TTC549 (cell line): ENCODE measurements around the gene CAMTA1.

ENCODE experiments used
- FAIRE-seq: peaks from 2 replicates; lab custom pipeline; 2012; peaks lifted over from hg19 to GRCh38; lab: Jason Lieb, UNC

The CAMTA1 gene

GRCh38 chr1:7580923-7581753 is 795.9 kb downstream of the CAMTA1 start:
- no peak for FAIRE-seq

GRCh38 chr1:7581754-7582459 is 796.7 kb downstream of the CAMTA1 start:
- no peak for FAIRE-seq

GRCh38 chr1:7582460-7582972 is 797.3 kb downstream of the CAMTA1 start:
- FAIRE-seq, result no peak

DNA sequence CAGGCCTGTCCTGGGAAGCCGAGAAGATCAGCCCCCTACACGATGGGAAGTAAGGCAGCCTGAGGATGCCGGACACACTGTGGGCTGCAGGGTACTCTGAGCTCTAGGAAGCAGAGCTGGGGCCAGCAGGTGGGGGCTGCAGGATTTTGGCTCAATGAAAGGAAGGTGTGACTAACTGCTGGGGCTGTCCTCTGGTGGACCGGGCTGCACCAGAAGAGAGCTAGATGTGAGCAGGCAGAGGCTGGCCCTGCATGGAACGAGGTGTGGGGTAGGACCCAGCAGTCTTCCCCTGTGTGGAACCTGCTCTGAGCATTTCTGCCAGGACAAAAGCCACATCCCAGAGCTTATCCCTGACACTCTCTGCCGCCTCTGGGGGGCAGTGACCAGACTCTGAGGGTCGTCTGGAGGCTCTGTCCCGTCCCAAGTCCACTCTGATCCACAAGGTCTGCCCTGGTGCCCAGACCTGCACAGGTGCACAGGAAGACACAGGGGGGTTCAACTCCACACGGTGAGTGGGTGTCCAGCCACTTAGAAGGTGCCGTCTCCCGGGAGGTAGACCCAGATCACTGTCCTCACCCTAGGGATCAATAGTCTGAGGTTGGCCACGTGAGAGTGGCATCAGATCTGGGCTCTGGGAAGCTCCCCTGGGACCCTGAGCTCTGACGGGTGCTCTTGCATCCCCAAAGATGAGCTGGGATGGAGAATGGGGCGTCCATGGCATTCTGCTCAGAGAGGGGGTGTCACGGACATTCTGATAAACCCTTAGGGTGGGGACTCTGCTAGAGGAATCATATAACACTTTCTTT is 798.2 kb downstream of the CAMTA1 start:
- FAIRE-seq, result no peak

DNA sequence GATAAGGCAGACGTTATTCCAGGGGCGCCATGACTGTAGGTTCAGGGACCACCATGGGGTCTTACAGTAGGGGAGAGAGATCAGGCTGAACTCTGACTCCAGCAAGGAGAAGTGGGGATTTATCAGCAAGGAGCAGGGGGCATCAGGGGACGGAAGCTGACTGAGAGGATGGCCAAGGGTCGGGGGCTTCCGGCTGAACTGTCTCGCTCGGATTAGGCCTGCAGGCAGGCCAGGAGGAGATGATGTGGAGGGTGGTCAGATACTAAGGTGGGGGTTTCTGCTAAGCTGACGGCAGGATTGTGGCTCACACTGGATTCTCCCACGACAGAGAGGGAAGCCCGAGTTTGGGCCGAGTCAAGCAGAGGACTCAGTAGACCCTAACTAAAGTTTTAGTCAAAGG is 798.9 kb downstream of the CAMTA1 start:
- FAIRE-seq, result no peak

DNA sequence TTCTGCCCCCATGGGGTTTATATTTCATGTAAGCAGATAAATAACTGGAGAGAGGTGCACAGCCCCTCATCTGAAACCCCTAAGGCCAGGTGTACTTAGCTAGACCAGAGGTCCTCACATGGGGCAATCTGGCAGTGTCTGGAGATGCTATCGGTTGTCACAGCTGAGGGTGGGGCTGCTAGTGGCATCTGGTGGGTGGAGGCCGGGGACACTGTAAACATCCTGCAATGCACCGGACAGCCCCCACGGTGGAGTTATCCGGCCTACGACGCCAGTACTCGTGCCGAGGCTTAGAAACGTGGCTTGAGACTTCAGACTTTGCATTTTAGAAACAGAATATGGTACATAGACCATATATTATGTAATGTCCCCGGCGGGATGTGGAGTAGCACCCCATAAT is 799.4 kb downstream of the CAMTA1 start:
- FAIRE-seq, result no peak

- no peak for FAIRE-seq
Observed at GRCh38 chr1:7585216-7585907, 800.1 kb downstream of the CAMTA1 start.

DNA sequence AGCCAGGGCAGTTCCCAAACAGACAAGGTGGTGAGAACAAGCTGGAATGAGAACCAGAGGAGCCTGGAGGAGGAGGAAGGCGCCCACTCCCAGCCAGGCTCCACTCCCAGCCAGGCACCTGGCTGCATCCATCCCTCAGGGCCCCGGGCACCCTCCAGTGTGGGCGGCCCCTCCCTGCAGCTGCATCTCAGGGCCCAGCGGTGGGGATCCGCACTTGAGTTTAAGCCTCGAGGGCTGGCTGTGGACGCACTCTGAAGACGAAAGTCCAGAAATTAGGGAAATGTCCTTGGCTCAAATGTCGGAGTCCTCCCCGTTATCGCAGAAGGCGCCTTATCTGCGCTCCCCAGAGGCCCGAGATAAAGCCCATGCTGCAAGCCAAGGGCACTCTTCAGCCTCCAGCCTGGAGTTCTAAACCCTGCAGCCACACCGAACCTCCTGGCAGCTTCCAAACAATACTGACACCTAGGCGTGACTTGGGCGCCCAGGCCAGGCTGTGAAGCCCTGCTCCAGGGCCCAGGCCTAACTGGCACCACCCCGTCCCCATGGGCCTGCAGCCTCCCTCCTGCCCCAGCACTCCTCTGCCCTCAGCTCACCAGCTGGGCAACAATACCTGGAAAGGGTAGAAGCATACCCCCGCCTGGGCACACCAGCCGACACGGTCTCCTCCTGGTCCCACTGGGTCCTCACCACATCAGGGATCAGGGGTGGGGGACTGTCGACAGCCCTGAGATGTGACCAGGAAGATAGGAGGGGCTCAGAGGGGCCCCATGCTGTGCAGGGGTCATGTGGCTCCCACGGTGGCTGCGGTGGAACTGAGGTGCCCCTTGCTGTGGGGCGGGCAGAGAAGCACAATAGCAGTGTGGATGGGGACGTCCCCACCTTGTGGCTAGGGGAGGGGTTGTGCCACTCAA is 801.0 kb downstream of the CAMTA1 start:
- no peak for FAIRE-seq

DNA sequence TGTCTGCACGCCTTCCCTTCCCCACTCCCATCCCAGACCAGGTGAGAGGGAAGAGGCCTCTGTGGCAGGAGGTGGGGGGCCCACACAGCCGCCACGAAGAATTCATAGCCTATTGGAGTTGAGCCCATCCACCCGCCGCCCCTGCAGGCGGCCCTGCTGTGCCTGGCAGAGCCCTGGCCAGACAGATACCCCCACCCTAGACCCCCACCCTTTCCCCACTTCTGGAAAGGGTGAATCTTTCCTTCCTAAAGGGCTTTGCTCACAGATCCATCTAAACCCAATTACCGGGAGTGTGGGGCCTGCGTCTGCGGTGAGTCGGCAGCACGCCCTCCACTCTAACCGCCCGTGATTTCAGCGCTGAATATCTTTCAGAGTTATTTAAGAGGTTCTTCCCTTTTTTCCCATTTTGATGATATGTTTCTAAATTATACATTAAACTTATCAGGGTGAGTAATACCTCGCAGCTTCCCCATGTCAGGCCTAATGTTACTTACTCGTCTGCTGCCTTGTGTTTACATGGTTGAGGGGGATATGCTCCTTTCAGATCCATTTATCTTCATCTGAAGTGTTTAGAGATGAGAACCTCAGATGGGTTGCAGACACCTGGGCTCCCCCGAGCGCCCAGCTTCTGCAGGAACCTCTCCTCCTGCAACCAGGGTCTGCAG is 802.0 kb downstream of the CAMTA1 start:
- no peak for FAIRE-seq

- no peak for FAIRE-seq
Observed at GRCh38 chr1:7587773-7588456, 802.7 kb downstream of the CAMTA1 start.

- no peak for FAIRE-seq
Observed at GRCh38 chr1:7588457-7588827, 803.2 kb downstream of the CAMTA1 start.

GRCh38 chr1:7589080-7589735 is 804.0 kb downstream of the CAMTA1 start:
- no peak for FAIRE-seq

- no peak for FAIRE-seq
Observed at GRCh38 chr1:7589774-7590425, 804.6 kb downstream of the CAMTA1 start.

GRCh38 chr1:7590426-7590790 is 805.2 kb downstream of the CAMTA1 start:
- no peak for FAIRE-seq

- FAIRE-seq, result no peak
Observed at GRCh38 chr1:7591565-7591964, 806.3 kb downstream of the CAMTA1 start.

DNA sequence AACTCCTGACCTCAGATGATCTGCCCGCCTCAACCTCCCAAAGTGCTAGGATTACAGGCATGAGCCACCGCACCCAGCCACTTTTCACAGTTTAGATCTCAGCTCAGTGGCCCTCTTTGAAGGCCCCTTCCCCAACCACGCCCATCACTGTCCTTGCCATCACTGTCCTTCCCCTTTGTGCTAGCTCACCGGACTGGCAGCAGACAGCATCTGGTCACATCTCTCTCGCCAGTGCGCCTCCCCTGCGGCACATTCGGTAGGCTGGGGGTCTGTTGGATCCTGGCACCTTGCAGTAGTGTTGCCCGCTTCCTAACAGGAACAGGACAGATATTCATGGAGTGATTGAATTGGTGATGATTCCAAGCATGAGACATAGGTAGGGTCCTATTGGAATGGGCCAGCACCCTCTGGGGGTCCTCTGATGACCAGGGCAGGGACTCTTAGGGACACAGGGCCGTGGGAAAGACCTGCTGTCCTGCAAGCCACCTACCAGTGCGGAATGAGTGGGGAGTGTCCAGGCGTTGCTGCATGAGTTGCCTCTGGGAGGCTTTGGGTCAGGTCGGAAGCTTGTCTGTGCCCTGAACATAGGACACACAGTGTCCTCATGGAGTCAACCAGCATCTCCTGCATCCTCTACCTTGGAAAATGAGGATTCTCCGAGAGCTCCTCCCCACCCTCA is 807.0 kb downstream of the CAMTA1 start:
- FAIRE-seq, result no peak

GRCh38 chr1:7594002-7594713 is 808.9 kb downstream of the CAMTA1 start:
- FAIRE-seq, result no peak
